ENCODE data around the gene TTBK2.
"Not testable (repeated sequence)": the region's sequence is repeated elsewhere in the genome, so short reads cannot be mapped to it uniquely, and the experiment has no call there.

TTBK2 gene

DNA sequence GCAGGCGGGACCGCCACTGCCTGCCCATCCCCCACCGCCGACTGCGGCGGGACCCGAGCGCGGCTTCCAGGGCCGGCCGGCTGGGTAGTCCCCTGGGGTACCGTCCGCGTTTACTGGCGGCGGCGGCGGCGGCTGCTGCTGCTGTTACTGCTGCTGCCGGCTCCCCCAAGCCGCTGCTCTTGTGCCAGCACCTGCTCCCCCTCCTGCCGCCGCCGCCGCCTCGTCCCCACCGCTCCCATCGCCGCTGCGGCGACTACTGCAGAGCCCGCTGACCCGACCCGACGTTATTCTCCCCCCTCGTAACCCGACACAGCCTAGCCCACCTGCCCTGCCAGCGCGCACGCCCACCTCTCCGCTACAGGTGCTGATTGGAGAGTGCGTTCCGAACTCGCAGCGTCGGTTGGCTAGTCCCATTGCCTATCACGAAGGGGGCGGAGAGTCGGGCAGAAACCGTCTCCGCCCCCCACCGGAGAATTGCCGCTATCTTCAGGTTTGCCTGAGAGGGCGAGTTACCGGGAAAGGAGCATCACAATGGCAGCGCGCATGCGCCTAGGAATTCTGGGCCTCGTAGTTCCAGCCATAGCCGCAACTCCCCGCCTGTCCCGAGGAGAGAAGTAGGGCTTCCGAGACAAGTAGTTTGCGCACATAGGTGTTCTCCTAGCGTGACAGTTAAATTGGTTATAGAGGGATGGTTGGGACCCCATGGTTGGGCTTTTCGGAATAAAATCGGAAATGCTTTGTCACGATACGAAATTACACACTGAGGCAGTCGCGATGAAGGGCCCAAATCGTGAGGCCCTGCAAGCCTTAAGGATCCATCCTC, at the start of gene TTBK2:
TSS of gene TTBK2 (minus strand) at position 260 of the 823 bp plus-strand sequence. CDS start 42,161 bp downstream, outside the sequence.
- peak; percentile 97 for DNase-seq

DNA sequence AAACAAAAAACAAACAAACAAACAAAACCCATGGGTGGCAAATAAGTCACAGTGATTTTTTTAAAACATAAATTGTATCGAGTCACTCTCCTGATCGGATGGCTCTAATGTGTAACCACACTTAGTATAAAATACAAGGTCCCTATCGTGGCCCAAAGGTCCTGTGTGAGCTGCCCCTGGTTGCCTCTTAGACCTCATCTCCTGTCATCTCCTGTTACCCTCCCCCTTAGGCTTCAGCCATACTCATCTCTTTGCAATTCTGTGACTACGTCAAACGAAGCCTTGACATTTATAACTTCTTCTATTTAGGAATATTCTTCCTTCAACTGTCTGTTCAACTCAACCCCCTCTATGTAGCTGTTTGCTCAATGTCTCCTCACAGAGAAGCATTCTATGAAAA, 43.9 kb upstream of the TTBK2 start:
- DNase-seq = no peak

DNA sequence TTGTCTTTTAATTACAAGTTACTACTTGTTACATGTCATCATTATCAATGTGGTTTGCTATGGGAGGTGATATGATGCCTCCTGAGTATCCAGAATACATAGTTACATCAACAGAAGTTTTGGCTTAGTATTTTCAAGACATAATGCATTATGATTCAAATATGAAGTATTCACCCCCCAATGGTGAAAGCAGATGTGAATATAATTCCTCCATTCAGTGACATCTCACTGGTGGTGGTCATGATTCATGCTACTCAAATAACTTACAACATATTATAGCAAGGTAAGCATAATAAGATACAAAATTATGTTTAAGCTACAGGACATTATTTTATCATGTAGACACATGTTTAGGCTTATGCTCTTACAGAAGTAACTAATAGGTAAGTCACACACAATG, 34.9 kb upstream of the TTBK2 start:
- DNase-seq = no peak

DNA sequence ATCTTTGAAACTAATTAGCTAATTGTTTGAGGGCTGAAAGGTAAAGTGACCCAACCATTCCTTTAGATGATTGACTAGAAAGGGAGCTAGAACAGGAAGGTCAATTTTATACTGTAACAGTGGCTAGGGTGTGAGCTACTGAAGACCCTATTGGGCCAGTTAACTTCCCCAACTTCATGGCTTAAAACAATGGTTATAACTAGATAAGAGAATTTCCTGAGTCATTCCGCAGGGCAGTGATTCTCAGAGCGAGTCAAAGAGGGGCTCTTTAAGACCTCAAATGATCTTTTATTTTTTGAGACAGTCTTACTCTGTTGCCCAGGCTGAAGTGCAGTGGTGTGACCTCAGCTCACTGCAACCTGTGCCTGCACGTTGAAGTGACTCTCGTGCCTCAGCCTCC, 33.7 kb upstream of the TTBK2 start:
- no peak for DNase-seq

DNA sequence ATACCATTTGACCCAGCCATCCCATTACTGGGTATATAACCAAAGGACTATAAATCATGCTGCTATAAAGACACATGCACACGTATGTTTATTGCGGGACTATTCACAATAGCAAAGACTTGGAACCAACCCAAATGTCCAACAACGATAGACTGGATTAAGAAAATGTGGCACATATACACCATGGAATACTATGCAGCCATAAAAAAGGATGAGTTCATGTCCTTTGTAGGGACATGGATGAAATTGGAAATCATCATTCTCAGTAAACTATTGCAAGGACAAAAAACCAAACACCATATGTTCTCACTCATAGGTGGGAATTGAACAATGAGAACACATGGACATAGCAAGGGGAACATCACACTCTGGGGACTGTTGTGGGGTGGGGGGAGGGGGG, 28.3 kb upstream of the TTBK2 start:
- DNase-seq = not testable (repeated sequence)

GRCh38 chr15:42940527-42940926, 19.9 kb upstream of the TTBK2 start:
- DNase-seq = no peak

DNA sequence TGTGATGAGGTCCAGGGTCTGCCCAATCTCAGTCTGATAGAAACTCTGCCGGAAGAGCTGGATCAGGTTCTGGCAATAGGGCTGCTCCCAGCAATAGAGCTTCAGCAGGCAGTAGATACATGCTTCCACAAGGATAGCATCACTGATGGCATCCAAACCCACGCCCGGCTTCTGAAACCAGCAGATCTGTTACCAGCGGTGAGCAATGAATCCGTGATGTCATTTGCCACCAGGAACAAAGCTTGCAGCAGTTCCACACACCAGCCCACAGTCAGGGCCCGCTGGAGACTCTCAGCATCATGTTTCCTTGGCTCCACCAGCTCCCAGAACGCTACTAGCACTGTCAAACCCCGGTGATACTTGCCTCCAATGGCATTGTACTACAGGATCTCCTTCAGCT, 19.3 kb upstream of the TTBK2 start:
- no peak for DNase-seq

DNA sequence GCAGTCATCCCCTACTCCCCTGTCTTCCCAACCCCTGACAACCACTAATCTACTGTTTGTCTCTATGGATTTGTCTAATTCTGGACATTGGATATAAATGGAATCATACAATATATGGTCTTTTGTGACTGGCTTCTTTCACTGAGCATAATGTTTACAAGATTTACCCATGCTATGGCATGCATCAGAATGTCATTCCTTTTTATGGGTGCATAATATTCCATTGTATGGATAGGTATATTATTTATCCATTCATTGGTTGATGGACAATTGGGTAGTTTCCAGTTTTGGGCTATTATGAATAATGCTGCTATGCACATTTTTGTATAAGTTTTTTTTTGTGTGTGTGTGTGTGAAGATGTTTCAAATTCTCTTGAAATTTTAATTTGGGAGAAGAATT, 16.6 kb upstream of the TTBK2 start:
- no peak for DNase-seq

- DNase-seq = no peak
Observed at GRCh38 chr15:42933886-42934667, 13.5 kb upstream of the TTBK2 start.

- no peak for DNase-seq
Observed at GRCh38 chr15:42932833-42933515, 12.4 kb upstream of the TTBK2 start.

DNA sequence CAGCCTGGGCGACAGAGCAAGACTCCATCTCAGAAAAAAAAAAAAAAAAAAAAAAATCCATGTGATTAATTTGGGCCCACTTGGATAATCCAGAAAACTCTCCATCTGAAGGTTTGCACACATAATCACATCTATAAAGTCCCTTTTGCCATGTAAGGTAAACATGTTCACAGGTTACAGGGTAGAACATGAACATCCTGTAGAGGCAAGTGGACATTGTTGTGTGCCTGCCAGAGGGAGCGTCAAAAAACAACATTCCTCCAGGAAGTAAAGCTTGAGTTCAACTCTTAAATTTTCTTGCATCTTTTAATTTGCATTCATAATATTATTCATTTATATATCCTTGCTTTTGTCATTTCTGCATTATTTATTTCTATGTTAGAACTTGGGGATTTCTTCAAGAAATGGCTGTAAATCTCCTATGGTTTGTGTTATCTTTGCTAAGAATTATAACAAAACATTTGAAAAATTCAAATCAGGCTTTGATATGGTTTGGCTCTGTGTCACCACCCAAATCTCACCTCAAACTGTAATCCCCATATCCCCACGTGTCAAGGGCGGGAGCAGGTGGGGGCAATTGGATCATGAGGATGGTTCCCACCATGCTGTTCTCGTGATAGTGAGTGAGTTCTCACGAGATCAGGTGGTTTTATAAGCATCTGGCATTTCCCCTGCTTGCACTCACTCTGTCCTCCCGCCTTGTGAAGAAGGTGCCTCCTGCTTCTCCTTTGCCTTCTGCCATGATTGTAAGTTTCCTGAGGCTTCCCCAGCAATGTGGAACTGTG, 11.3 kb upstream of the TTBK2 start:
- DNase-seq = no peak

GRCh38 chr15:42929306-42929848, 8.8 kb upstream of the TTBK2 start:
- no peak for DNase-seq

DNA sequence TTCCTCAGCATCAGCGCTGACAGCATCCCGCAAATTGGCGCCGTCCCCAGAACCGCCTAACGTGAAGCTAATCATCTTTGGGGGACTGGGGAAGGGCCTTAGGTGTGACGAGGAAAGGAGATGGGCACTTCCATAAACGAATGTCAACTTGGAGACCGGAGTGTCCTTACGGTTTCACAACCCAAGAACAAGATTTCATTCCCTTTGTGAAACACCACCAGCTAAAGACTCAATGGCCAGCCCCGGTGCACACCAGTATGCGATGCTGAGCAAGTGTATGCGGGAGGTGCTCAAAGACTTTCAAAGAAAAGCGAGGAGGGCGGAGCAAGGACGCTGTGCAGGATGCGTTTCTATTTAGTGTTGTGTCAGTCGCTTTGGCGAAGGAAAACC, 759 bp upstream of the TTBK2 start:
- peak; percentile 28 for DNase-seq

DNA sequence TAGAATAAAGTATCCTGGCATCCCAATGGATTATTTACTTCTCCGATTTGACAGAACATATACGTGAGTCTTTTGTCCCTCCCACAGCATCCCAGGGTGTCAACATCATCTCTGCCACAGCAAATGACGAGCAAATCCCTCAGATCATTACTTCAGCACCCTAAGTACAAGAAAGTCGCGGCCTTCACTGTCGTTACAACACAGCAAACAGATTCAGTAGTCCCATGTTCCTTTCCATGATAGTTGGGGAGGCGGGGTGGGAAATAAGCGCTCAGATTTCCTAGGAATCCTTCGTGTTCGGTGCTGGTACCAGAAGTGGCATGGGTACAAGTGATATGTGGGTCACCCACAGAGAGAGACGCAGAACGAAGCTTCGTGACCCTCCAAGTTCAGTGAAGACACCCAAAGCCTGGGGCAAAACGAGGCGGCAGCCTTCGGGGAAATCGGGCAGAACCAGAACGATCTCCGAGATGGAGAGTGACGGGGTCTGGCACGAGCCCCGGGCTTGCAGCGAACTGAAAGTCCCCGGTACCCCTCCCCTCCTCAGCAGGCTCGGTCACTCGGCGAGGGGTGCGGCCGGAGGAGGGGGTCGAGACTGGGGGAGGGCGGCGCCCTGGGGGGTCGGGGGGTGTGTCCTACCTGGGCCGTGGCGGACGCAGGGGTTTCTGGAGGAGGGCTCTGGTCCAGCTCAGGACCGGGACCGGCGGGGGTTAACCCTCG, 619 bp downstream of the TTBK2 start:
- peak; percentile 36 for DNase-seq

DNA sequence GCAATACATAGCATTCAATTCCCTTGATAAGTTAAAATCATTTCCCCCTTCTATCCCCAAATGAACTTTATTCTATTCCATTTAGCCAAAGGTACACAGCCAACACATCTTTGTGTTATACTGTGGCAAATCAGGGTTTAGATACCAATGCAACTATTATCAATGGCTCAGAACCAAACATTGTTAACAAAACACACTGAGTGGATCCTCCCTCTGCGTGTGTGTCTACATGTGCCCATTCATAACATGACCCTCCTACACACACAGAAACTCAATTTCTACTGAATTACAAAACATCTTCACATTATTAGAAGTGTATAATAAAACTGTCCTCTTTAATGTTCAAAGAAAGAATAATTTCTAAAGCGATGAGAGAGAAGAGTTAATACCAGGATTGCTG, 1.3 kb downstream of the TTBK2 start:
- no peak for DNase-seq

- no peak for DNase-seq
Observed at GRCh38 chr15:42918047-42918446, 2.5 kb downstream of the TTBK2 start.

GRCh38 chr15:42915654-42916315, 4.8 kb downstream of the TTBK2 start:
- no peak for DNase-seq

DNA sequence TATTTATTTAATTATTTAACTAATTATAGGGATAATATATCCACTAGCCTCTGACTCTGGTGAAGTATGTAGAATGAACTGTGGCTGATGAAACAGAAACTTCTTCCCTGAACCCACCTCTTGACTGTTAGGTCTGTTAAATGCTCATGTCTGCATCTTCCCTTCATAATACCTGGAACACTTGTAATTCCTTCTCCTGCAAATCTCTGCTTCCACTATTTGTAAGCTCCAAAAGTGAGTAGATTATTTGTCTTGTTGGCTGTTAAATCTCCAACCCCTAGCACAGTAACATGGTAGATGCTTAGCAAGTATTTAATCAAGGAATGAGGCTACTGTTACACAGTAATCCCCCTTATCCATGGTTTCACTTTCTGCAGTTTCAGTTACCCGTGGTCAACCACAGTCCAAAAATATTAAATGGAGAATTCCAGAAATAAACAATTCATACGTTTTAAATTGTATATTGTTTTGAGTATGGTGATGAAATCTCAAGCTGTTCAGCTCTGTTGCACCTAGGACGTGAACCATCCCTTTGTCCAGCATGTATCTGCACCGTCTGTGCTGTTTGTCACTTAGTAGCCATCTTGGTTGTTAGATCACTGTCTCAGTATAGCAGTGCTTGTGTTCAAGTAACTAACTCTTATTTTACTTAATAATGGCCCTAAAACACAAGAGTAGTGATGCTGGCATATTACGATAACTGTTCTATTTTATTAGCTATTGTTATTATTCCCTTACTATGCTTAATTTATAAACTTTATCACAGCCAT, 5.7 kb downstream of the TTBK2 start:
- DNase-seq = no peak

GRCh38 chr15:42911058-42911592, 9.5 kb downstream of the TTBK2 start:
- DNase-seq = no peak

GRCh38 chr15:42908538-42908937, 12.0 kb downstream of the TTBK2 start:
- no peak for DNase-seq
